A549 (cell line): Measurements from ENCODE around the gene GSG1L. TPM values are rescaled to one million over a fixed set of nuclear protein-coding genes. Genes with fewer than 3 reads are reported as not detected.

Experiments
- ATAC-seq, 2 experiments: fragments of 200-7000 bp in 1 of 2; fragments of >200 bp in 1 of 2; cut with Nextera tagmentation in 1 of 2; cut with Tn5 transposase in 1 of 2; 3 replicates each; pipeline versions ENCODE4 v1.8.0 to v1.9.1; 2018 to 2020; ENCODE audit warnings: mild to moderate bottlenecking in 1 of 2, moderate library complexity in 1 of 2
- CTCF ChIA-PET: fragments of 300-600 bp; sonication (Branson Sonifier 250); formaldehyde crosslinking; extraction: SDS; loops from one replicate; lab custom pipeline; 2021; ENCODE audit warnings: antibody characterized with exemption, inconsistent platforms; lab: Yijun Ruan, JAX
- POLR2A ChIA-PET: fragments of 350-600 bp; formaldehyde crosslinking; extraction: SDS; loops from one replicate; lab custom pipeline; 2021; ENCODE audit warnings: antibody characterized with exemption, inconsistent platforms; lab: Yijun Ruan, JAX
- DNase-seq, 2 experiments: peaks; one replicate each; pipeline versions ENCODE4 v3.0.0 to v3.0.0-alpha.2; 2011 to 2016; ENCODE audit warnings: low read depth in 1 of 2, low spot score in 1 of 2
- FAIRE-seq: peaks from 2 replicates; lab custom pipeline; 2011; peaks lifted over from hg19 to GRCh38; lab: Jason Lieb, UNC
- H3K27ac ChIP-seq, 2 experiments: fragments of >200 bp; sonication (Bioruptor Twin); formaldehyde crosslinking; 3 replicates each; pipeline ENCODE4 v1.5.1; 2016 to 2017
- H3K4me1 ChIP-seq: fragments of >200 bp; sonication (Bioruptor Twin); formaldehyde crosslinking; 3 replicates; pipeline ENCODE4 v1.6.1; 2016
- H3K4me2 ChIP-seq: fragments of >200 bp; sonication (Bioruptor Twin); formaldehyde crosslinking; 3 replicates; pipeline ENCODE4 v1.6.1; 2016
- H3K4me3 ChIP-seq: fragments of >200 bp; sonication (Bioruptor Twin); formaldehyde crosslinking; 3 replicates; pipeline ENCODE4 v1.5.1; 2016
- H3K9me3 ChIP-seq: fragments of >200 bp; sonication (Bioruptor Twin); formaldehyde crosslinking; 3 replicates; pipeline ENCODE4 v1.6.1; 2016
- BCL3 ChIP-seq: fragments of >200 bp; sonication (Bioruptor Twin); formaldehyde crosslinking; IDR thresholded peaks from 3 replicates; pipeline ENCODE4 v1.6.1; 2016
- CBX2 ChIP-seq: fragments of 200-600 bp; sonication (generic); IDR thresholded peaks from 2 replicates; pipeline ENCODE4 v1.6.1; 2016; ENCODE audit warnings: low read depth, mild to moderate bottlenecking, borderline replicate concordance
- CHD2 ChIP-seq: fragments of 150-350 bp; IDR thresholded peaks from 2 replicates; pipeline ENCODE4 v1.6.1; 2014; ENCODE audit warnings: low read length; ENCODE audit not compliant: partially characterized antibody
- CHD4 ChIP-seq: fragments of 200-600 bp; sonication (generic); IDR thresholded peaks from 2 replicates; pipeline ENCODE4 v1.6.1; 2016; ENCODE audit warnings: antibody characterized with exemption, mild to moderate bottlenecking, borderline replicate concordance
- CTCF ChIP-seq: fragments of >200 bp; sonication (Bioruptor Twin); formaldehyde crosslinking; IDR thresholded peaks from 3 replicates; pipeline ENCODE4 v1.5.1; 2016
- E2F6 ChIP-seq: IDR thresholded peaks from 2 replicates; pipeline ENCODE4 v1.6.1; 2012; ENCODE audit warnings: low read depth, borderline replicate concordance
- EHMT2 ChIP-seq: fragments of 200-600 bp; sonication (generic); IDR thresholded peaks from 2 replicates; pipeline ENCODE4 v1.6.1; 2016; ENCODE audit warnings: antibody characterized with exemption, low read depth, mild to moderate bottlenecking, moderate library complexity
- ESRRA ChIP-seq: fragments of 150-350 bp; IDR thresholded peaks from 2 replicates; pipeline ENCODE4 v1.6.1; 2014; ENCODE audit warnings: mild to moderate bottlenecking, low read length, borderline replicate concordance
- FOXS1 ChIP-seq: fragments of 250-450 bp; sonication (Bioruptor Pico); IDR thresholded peaks from 2 replicates; pipeline ENCODE4 v1.5.0; 2020; ENCODE audit warnings: mild to moderate bottlenecking, moderate library complexity
- GATA3 ChIP-seq: IDR thresholded peaks from 2 replicates; pipeline ENCODE4 v1.6.1; 2012; ENCODE audit warnings: borderline replicate concordance
- HEYL ChIP-seq: fragments of 250-450 bp; sonication (Bioruptor Pico); IDR thresholded peaks from 2 replicates; pipeline ENCODE4 v1.8.0; 2021; ENCODE audit warnings: mild to moderate bottlenecking, moderate library complexity
- HOXB5 ChIP-seq: fragments of 250-450 bp; sonication (Bioruptor Pico); IDR thresholded peaks from 2 replicates; pipeline ENCODE4 v1.5.0; 2020; ENCODE audit warnings: mild to moderate bottlenecking, moderate library complexity
- MAX ChIP-seq: IDR thresholded peaks from 2 replicates; pipeline ENCODE4 v1.6.1; 2012
- MYC ChIP-seq: IDR thresholded peaks from 2 replicates; pipeline ENCODE4 v1.6.1; 2012; ENCODE audit warnings: mild to moderate bottlenecking, inconsistent platforms, low read length, improper control_type of control experiment, borderline replicate concordance
- PBX3 ChIP-seq: IDR thresholded peaks from 2 replicates; pipeline ENCODE4 v1.6.1; 2012
- PHF8 ChIP-seq: fragments of 200-600 bp; sonication (generic); IDR thresholded peaks from 2 replicates; pipeline ENCODE4 v1.6.1; 2016; ENCODE audit warnings: low read depth, mild to moderate bottlenecking, antibody characterized with exemption, moderate library complexity, borderline replicate concordance
- POLR2AphosphoS2 ChIP-seq: conservative IDR thresholded peaks from 2 replicates; pipeline ENCODE4 v1.6.1; 2012; ENCODE audit warnings: low read length, improper control_type of control experiment, inconsistent platforms
- SMC3 ChIP-seq: fragments of >200 bp; sonication (Bioruptor Twin); formaldehyde crosslinking; IDR thresholded peaks from 3 replicates; pipeline ENCODE4 v1.6.1; 2018; ENCODE audit warnings: inconsistent platforms
- TFCP2L1 ChIP-seq: fragments of 250-450 bp; sonication (Bioruptor Pico); IDR thresholded peaks from 2 replicates; pipeline ENCODE4 v1.5.0; 2021; ENCODE audit warnings: mild to moderate bottlenecking
- USF2 ChIP-seq: fragments of 450-650 bp; IDR thresholded peaks from 2 replicates; pipeline ENCODE4 v1.6.1; 2014; ENCODE audit warnings: antibody characterized with exemption
- ZC3H11A ChIP-seq: fragments of 450-650 bp; IDR thresholded peaks from 2 replicates; pipeline ENCODE4 v1.6.1; 2014; ENCODE audit warnings: antibody characterized with exemption, mild to moderate bottlenecking
- ZSCAN20 ChIP-seq: fragments of 250-450 bp; sonication (Bioruptor Pico); IDR thresholded peaks from 2 replicates; pipeline ENCODE4 v1.8.0; 2022; ENCODE audit warnings: mild to moderate bottlenecking, moderate library complexity
- WGBS: methylation state at CpG from one replicate; pipeline ENCODE4 v1.1.6; 2017; ENCODE audit errors: missing lambda C conversion rate; 5-methylcytosine and 5-hydroxymethylcytosine counted together
- polyA minus RNA-seq: library from RNA; depleted of rRNA, polyadenylated mRNA; stranded (reverse); fragments of >200 nt; gene quantifications from 2 replicates; pipeline ENCODE4 v1.2.3, GENCODE V29; 2011; rRNA and poly(A)+ RNA removed
- polyA plus RNA-seq, 4 experiments: library from polyadenylated mRNA; depleted of rRNA in 3 of 4; stranded (reverse); fragments of >200 nt; fragmentation: RNase III in 1 of 4; extraction: RNeasy Plus Mini Kit Qiagen cat#74134 plus additional on column Dnase treatment in 1 of 4; gene quantifications; 2 replicates in 3 of 4; 3 replicates in 1 of 4; pipeline ENCODE4 v1.2.3, GENCODE V29; 2011 to 2017

Gene GSG1L
- polyA plus RNA-seq (2011; rRNA removed) (not detected in 2 replicates), polyA plus RNA-seq (2017; fragmentation: RNase III; extraction: RNeasy Plus Mini Kit Qiagen cat#74134 plus additional on column Dnase treatment) (not detected in 3 replicates), polyA minus RNA-seq (not detected in 2 replicates)
- polyA plus RNA-seq (2012; cell fraction: cytosol; rRNA removed): not detected in 2 replicates
- not detected in 2 replicates for polyA plus RNA-seq (2012; cell fraction: nucleus; rRNA removed)

GRCh38 chr16:28063591-28064061, at the start of gene GSG1L:
TSS of gene GSG1L (minus strand) at chr16:28063714. CDS start at chr16:28063424, 290 bp downstream.
- Histone ChIP-seq H3K4me3 (peak within 1 kb of the TSS; percentile 47), H3K4me1 (peaks cover 4% of the 10 kb centered on the region; the same call in 1 of the 3 replicates), H3K9me3 (no peaks in the 10 kb centered on the region), H3K27ac (no peak within 1 kb of the TSS; a peak in 1 of 6 replicates), H3K4me2 (peak within 1 kb of the TSS; percentile 98)
- WGBS: 24% methylated on average over 7 of the region's 54 CpGs
- FAIRE-seq (no peak), ATAC-seq (peak; percentile 28 to 61; a peak in 4 of 6 replicates), DNase-seq (no peak)
- CTCF ChIA-PET: interaction anchor here (1.4 to 3.1 kb wide), 3 partner anchors 17 to 424 kb away, joined by 3 to 13 read pairs (median 8); no protein-coding TSS in a partner anchor
- POLR2A ChIA-PET: no interaction called here
- peak; percentile 14; the same call in 2 of the 3 replicates for TF ChIP-seq CTCF
- TF ChIP-seq MYC: no peak
- no peak for TF ChIP-seq ZC3H11A
- no peak for TF ChIP-seq BCL3
- 0 out of 3 replicates have a peak, but pooled peaks have one; percentile 27 for TF ChIP-seq SMC3
- no peak for TF ChIP-seq HEYL (CRISPR knock-in tag)

GRCh38 chr16:28112908-28113307, 49.4 kb upstream of the GSG1L start:
- ChIA-PET POLR2A (no interaction called here), CTCF (interaction anchor here (0.6 kb wide), 1 partner anchor 105 kb away, joined by 3 read pairs; no protein-coding TSS in a partner anchor)
- WGBS: 93% methylated on average over 10 of the region's 10 CpGs
- no peaks in the 10 kb centered on the region for H3K4me1 ChIP-seq
- TF ChIP-seq PBX3 (no peak), CBX2 (no peak), CHD2 (no peak), CTCF (no peak), FOXS1 (CRISPR knock-in tag) (no peak), GATA3 (no peak), HOXB5 (CRISPR knock-in tag) (no peak), CHD4 (no peak), MAX (no peak), E2F6 (no peak), ESRRA (no peak), POLR2AphosphoS2 (no peak), USF2 (no peak), TFCP2L1 (CRISPR knock-in tag) (no peak), EHMT2 (no peak), ZSCAN20 (no peak), PHF8 (no peak)
- H3K9me3 ChIP-seq: no peaks in the 10 kb centered on the region
- ATAC-seq: no peak
- H3K4me2 ChIP-seq: no peak overlapping the region
- FAIRE-seq: no peak
- no peak overlapping the region for H3K4me3 ChIP-seq
- H3K27ac ChIP-seq: no peak overlapping the region
- no peak for DNase-seq
